ENCODE measurements around the gene RNF26.

- no peak for TF ChIP-seq CTCF (IDR thresholded peaks at IDR 0.05; ENCODE audit: low read length)
- TF ChIP-seq EZH2 (IDR thresholded peaks at IDR 0.05; ENCODE audit: borderline replicate concordance, low read length), result no peak
These were observed 7.6 kb downstream of the RNF26 start for GRCh38 chr11:119342023-119342300.

Measured in OCI-LY1 (cell line).